ENCODE results near the gene MUC13.

GRCh38 chr3:124887932-124888298 is 46.6 kb downstream of the MUC13 start:
- TF ChIP-seq CTCF (IDR thresholded peaks at IDR 0.05) (no peak), ZFX (IDR thresholded peaks at IDR 0.05; ENCODE audit: borderline replicate concordance) (no peak)
